Activated T-cell treated with anti-CD3 and anti-CD28 coated beads for 4 hours (primary cell): ENCODE measurements around the gene CLEC18B.
"Not testable (repeated sequence)": the region's sequence is repeated elsewhere in the genome, so short reads cannot be mapped to it uniquely, and the experiment has no call there.

Source experiments
- DNase-seq: peaks from one replicate; pipeline ENCODE4 v3.0.0-alpha.2; 2020

Gene CLEC18B

DNA sequence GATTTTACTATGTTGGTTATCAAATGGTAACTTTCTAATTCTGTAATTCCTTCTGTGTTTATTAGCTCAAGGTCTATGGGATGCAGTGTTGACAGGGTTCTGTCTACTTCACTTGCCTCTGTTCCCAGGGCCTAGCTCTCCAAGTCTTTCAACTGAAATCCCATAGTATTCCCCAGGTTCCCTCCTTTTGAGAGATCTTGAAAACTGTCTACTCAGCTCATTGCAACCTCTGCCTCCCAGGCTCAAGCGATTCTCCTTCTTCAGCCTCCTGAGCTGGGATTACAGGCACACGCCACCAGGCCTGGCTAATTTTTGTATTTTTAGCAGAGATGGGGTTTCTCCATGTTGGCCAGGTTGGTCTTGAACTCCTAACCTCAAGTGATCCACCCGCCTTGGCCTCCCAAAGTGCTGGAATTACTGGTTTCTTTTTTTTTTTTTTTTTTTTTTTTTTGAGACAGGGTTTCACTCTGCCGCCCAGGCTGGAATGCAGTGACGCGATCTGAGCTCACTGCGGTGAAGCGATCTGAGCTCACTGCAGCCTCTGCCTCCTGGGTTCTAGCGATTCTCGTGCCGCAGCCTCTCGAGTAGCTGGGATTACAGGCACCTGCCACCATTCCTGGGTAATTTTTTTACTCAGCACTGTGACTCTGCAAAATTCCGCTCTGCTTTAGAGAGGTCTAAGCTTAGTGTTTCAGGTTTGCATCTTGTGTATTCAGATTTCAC is 22.5 kb upstream of the CLEC18B start:
- not testable (repeated sequence) for DNase-seq

- no peak for DNase-seq
Measured at GRCh38 chr16:74439685-74440084, 18.4 kb upstream of the CLEC18B start.

DNA sequence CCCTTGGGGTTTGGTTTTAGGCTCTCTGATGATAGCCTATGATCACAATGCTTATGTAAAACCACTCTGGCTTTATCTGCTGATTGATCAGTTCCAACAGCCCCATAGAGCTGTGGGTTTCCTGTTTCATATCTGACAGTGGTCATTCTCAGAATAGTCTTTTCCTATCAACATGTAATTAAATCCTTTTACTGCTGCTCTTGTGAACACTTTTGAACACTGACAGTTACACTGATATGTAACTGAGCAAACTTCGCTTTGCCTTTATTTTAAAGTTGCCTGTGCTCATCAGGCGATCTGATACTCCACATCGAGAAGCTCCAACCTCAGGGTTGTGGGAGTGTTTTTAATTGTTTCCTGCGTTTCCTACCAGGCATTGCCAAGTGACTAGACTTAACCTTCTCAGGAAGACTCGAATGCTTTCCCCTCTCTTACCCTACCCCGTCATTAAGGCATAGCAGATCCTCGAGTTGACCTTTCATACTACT is 17.3 kb upstream of the CLEC18B start:
- DNase-seq = no peak

DNA sequence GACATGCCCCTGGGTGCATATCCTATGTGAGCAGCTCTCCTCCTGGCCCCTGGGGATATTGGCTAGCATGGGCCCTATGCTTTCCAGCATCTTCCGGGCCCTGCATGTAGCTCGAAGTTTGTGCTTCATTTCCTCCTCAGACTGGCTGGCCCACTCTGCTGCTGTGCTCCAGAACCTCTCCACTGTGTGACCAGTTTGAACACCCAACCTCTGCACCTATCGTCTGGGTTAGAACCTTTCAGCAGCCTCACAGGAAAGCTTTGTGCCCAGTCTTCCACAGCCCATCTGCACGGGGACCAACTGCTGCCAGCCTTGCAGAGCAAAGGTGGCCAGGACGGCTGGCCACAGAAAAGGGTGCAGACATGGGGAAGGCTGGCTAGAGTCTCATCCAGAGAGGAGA is 10.2 kb upstream of the CLEC18B start:
- no peak for DNase-seq

DNA sequence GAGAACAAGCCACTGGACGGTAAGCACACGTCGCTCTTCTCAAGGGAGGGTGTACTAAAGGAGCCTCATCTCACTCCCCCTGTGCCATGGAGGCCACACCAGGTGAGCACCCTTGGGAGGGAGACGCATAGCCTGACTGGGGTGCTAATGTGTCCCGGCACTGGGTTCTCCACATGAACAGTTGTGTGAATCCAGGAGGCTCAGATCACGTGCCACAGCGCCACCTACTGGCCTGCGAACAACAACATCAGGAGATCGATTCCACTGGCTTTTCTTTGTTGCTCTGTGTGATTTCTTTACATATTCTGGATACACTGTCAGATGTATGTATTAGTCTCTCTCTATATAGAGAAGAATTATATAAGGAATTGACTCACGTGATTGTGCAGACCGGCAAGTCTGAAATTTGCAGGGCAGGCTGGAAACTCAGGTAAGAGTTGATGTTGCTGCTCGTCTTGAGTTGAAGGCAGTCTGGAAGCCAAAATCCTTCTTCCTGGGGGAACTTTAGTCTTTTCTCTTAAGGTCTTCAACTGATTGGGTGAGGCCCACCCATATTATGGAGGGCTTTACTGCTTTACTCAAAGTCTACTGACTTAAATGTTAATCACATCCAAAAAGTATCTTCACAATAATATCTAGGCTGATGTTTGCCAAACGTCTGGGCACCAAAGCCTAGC is 8.9 kb upstream of the CLEC18B start:
- DNase-seq = peak; percentile 22

DNA sequence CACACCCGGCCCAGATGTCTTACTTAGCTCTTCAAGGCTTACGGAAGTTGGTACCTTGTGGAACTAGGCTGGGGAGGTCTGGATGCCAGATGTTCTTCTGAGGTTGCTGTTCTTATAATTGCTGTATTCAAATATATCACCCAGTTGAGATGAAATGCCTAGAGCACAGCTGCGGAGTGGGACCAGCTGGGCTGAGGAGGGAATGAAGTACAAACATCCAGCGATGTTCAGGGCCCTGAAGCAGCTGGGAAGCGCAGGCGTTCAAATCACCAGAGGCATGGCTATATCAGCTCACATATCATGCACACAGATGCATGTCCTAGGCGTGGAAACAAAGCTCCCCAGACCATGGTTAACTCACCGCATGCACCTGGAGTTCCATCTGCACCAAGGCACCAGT is 7.2 kb upstream of the CLEC18B start:
- DNase-seq = not testable (repeated sequence)

- DNase-seq = not testable (repeated sequence)
Measured at GRCh38 chr16:74425751-74426150, 4.5 kb upstream of the CLEC18B start.

DNA sequence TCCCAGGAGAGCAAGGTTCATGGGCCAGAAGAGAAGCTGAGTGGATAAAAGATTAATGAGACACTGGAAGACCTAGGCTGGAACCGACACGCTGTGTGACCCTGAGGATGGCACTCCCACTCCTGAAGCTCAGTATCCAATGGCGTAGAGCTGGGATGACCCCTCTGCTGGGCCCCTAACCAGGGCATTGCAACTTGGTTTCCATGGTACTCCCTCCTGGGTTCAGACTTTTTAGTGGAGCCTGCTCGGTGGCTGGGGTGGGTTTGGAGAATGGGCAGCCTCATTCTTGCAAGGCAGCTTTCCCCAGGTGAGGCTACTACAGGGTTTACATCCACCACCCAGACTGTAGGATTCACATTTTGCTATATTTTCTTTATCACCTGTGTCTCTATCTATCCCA is 2.4 kb upstream of the CLEC18B start:
- not testable (repeated sequence) for DNase-seq

GRCh38 chr16:74422086-74422485 is 808 bp upstream of the CLEC18B start:
- not testable (repeated sequence) for DNase-seq

- DNase-seq = not testable (repeated sequence)
Measured at GRCh38 chr16:74421482-74421785, 156 bp upstream of the CLEC18B start.

DNA sequence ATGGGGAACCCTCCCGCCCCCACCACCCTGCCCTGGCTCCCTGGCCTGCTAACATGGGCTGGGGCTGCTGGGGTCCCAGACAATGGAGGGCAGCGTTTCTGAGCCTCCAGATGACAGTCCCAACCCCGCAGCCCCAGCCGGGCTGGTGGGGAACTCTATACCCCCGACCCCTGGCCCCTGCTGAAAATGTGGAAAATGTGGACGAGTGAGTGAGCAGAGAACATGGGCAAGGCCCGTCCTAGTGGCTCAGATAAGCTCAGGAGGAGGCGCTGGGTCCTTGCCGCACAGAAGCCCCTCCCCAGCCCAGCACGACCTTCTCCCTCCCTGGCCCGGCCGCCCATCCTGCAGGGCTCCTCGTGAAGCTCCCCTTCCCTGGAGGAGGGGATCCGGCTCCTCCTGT is 1.5 kb downstream of the CLEC18B start:
- DNase-seq = not testable (repeated sequence)

DNA sequence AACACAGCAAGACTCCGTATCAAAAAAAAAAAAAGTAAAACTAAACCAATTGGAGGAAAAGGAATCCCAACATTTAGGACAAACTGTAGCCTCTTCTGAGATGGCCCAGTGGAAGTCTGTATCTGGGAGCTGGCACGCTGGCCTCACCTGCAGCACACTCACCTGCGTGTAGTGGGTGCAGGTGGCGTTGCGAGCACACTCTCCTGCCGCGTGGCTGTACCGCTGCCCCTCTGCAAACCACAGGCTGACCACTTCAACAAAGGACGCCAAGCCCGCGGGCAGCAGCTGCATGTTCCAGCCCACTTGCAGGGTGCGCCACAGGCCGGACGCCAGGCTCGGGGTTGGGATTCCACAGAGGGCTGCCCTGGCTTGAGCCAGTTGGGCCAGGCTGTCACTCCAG is 3.4 kb downstream of the CLEC18B start:
- not testable (repeated sequence) for DNase-seq

- DNase-seq = not testable (repeated sequence)
Measured at GRCh38 chr16:74413920-74414319, 7.4 kb downstream of the CLEC18B start.

- DNase-seq = not testable (repeated sequence)
Measured at GRCh38 chr16:74413485-74413884, 7.8 kb downstream of the CLEC18B start.

GRCh38 chr16:74412775-74413390 is 8.4 kb downstream of the CLEC18B start:
- DNase-seq = not testable (repeated sequence)

DNA sequence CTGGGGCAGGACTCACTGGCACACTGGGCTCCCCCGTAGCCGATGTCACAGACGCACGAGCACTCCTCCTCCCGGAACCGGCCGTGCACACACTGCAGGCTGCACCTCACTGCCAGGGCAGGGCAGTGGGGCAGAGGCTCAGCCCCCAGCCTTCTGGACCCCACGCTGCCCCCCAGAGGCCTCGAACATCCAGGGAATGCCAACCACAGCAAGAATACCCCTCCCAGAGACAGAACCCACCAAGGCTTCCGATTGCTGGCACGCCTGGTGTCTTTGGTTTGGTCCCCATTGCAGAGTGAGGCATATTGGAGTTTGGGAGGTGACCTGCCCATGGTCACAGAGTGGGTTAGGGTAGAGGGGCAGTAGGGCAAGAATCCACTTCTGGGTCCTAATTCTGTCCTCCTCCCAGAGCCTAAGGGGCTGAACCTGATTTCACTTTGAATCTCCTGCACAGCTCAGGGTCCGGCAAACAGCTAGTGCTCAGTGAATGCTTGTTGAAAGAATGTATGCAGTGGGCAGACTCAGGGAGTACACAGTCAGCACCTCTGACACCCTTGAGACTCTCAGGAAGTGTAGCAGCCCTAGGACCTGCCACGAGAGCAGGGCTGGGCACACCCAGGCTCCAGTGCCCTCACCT is 9.0 kb downstream of the CLEC18B start:
- DNase-seq = not testable (repeated sequence)

DNA sequence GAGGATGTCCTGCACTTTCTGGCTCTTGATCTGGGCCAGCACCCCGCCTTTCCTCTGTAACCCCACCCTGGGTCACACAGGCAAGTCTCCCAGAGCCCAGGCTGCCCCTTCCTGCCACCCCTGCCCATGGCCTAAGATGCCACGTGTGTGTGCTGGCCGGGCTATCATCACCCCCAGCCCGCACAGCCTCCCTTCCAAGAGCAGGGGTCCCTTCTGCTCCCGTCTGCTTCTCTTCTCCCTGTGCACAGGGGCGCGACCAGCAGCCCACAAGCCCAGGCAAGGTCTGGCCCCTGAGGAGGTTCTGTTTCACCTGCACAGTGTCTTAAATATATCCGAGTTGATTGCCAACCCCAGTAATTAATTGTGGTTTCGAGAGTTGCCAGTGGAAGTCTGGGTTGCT is 10.3 kb downstream of the CLEC18B start:
- DNase-seq = not testable (repeated sequence)

DNA sequence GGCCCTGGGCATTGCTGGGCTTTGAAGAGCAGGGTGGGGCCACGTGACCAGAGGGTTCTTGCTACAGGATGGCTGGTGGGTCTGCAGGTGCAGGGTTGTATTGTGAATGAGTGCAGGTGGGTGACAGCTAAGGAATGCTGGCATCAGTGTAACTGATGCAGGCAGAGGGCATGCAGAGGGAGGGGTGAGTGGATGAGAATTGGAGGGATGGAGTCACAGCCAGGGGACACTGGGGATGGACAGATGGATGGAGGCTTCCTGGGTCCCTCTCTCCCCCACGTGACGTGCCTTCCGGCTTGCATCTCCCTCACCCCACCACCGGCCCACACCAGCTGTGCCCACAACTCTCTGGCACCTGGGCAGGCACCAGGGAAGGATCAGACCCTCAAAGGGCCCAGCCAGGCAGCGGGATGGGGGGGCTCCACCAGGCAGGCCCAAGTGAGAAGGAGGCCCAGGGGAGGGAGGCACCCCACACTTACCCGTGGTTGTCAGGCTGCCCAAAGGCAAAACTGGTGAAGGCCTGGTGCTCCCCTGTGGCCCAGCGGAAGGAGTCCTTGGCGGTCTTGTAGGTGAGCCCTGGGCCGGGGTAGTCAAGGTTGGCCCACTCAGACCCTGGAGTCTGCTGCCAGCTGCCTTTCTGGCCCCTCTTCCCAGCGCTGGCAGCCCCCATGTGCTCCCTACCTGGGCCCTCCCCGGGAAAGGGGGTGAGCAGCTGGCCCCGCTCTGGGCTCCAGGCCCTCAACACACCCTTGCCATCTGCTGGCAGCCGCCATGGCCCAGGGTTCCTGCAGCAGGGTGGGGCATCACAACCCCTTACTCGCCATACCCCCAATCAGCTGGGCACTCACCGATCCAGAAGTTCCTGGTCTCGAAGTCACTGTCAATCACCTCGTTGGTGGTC is 11.0 kb downstream of the CLEC18B start:
- not testable (repeated sequence) for DNase-seq

- DNase-seq = not testable (repeated sequence)
Measured at GRCh38 chr16:74409185-74409981, 11.9 kb downstream of the CLEC18B start.

GRCh38 chr16:74407362-74407705 is 13.9 kb downstream of the CLEC18B start:
- DNase-seq = not testable (repeated sequence)

DNA sequence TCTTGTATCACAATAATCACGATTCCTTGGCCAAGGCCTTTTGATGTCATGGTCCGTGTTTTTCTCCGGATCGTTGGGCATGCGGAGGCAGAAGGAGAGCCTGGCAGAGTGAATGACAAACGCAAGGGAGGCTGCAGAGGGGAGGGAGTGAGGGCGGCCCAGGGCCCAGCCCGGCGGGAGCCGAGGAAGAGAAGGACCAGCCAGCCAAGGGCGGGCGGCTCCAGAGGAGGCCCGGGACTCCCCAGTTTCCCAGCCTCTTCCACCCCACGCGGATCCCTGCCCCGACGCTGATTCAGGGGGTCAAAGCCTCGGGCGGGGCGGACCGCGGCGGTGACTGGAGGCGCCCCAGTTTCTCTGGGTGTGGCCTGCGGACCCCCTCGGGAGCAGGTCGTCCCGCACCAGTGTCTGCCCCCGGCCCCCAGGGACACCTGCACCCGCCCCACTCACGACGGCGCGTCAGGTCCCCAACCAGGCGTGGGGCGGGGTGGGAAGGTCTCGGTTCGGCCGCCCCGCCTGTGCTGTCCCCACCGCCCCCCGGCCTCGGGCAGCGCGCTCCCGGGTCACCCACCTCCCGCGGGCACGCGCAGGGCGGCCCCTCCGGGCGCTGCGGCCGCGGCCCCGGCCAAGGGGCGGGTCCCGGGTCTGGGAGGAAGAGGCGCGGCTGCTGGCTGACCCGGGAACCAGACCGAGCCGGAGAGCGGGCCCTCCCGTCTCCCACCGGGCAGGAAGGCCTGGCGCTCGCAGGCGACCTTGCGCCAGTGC is 14.5 kb downstream of the CLEC18B start:
- DNase-seq = not testable (repeated sequence)
